GM18868 (cell line): ENCODE results near the gene REN.

Source experiments
- ATAC-seq: cut with Tn5 transposase; IDR thresholded peaks from one replicate; pipeline ENCODE4 v1.9.1; 2021; ENCODE audit warnings: mild to moderate bottlenecking, moderate library complexity; ENCODE audit not compliant: unreplicated experiment

Gene REN

DNA sequence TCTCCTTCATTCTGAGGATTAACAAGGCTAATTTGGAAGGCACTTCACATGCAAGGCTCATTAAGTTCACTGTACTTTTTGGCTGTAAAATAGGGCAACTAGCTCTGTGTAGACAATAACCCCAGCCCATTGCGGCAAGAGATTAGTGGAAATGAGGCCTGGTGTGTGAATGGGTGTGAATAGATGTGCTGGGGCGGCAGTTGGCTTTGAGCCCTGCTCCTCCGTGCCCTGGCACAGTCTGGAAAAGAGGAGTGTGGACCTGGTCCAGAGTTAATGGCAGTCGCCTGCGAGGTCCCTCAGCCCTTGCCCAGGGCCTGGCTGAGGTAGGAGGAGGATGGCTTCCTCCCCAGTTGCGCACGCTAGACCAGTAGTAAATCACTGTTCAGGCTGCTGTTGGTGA is 25.3 kb upstream of the REN start:
- no peak for ATAC-seq

GRCh38 chr1:204190212-204191211 is 24.4 kb upstream of the REN start:
- ATAC-seq: no peak

DNA sequence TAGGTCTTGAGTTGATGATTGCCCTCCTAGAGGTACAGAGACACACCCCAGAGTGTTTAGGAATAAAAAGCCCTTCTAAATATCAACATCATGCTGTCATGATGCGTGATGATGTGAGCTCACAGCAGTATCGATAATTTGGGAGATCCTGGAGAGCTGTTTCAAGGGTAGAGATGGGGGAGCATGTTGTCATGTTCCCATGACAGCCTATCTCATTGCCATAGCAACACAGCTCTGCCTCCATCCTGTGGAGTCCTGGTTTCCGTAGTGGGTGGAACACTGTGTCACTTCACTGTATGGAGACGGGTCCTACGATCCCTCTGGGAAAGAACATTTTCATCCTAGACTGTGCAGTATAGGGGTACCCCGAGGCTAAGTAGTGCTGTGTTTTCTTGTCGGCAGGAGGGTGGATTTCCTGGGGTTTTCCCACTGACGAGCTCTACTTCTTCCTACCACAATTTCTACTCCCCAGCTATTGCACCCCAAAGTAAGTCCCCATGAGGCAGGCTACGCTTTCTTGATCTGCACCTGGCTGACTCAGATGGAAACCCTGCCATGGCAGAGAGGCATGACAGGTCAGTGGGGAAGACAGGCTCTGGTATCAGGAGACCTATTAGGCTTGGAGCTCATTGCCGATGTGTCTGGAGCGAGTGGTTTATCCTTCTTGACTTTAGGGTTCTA is 23.0 kb upstream of the REN start:
- ATAC-seq: peak; percentile 60

DNA sequence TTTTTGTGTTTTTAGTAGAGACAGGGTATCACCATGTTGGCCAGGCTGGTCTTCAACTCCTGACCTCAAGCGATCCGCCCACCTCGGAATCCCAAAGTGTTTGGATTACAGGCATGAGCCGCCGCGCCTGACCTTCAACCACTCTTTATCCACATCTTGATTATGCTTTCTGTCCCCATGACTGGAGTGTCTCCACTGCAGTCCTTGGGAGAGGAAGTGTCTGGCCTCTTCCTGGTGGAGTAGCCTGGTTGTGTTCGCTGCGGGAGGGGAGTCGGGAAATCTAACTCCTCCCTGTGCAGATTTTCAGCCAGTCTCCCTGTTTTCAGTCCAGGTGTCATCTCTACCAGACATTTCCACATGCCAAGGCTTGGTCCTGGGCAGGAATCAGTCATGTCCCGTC is 20.5 kb upstream of the REN start:
- no peak for ATAC-seq

GRCh38 chr1:204181116-204181515 is 15.0 kb upstream of the REN start:
- no peak for ATAC-seq

GRCh38 chr1:204180133-204180532 is 14.0 kb upstream of the REN start:
- no peak for ATAC-seq

DNA sequence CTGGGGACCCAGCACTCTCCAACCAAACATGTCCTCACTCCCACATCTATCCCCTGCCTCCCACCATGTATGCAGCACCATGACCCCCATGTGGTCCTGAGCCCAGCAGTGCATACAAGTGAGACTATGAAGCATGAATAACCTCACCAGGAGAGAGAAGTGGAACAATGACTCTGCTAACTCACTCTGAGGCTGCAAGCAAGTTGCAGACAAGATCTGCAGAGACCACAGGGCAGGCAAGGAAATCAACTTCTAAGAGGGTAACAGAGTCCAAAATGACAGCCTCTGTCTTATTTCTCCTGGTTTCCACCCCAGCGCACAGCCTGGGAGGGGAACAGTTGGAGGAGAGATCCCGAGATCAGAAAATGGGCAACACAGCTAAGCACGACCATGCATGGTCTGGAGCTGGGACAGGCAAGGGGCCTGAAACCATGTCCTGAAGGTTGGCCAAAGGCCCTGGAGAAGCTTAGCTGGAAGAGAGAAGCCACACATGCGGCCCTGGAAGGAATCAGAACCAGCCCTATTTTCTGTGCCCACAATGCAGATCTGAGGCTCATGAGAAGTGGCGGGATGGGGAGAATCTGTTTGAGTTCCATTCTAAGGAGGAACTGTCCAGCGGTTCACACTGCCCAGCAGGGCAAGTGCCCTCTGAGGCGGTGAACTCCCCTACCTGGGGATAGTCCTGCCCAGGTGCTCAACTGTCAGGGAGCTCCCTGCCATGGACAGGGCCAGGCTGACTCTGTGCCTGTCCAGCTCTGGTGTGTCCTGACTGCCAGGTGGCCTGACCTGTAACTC is 12.5 kb upstream of the REN start:
- ATAC-seq: no peak

DNA sequence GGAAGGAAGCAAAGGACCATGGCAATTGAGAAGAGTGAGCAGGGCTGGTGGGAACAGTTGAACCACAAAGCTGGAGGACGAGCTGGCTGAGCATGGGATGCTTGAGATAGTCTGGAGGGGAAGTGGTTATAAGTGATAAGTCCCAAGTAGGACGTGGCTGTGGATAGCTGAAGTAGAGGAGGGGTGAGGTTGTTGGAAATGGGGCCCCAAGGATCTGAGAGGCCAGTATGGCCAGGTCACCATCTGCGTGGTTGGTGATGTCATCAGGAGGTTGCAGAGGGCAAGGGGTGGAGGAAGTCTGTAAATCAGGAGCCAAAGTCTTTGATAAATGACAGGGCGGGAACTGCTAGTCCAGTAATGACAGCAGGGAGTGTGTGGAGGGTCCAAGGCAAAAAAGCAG is 11.0 kb upstream of the REN start:
- no peak for ATAC-seq

DNA sequence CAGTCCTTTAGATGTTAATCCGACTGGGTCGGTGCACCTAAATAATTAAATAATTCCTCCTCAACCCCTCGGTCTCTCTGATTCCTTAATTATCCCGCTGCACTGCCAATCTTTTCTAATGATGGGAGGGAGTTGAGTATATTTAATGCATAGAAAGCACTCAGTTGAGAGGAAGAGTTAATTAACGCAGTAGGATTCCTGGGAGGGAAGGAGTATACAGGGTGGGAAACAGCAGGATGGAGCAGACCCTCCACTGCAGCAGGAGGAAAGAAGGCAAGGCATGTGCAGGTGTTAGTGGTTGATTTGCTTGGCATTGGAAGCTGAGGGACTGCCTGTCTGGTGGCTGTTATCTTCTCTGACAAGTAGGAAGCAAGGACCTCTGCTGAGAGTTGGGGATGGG is 9.9 kb upstream of the REN start:
- ATAC-seq: no peak

DNA sequence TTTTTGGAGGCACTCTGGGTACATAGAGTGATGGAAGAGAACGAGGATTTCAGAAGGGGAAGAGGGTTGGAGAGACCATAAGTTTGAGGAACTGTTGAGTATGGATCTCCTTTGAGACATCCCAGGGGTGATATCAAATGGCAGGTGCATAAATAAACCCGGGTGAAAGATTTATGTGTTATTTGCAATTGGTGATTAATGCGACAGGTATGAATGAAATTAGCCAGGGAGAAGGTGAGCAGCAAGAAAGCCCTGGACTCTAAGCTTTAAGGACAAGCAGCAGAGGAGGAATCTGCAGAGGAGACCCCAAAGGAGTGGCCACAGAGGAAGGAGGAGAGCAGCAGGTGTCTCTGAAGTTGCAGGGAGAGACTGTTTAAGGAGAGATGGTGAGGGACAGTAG is 8.8 kb upstream of the REN start:
- no peak for ATAC-seq

DNA sequence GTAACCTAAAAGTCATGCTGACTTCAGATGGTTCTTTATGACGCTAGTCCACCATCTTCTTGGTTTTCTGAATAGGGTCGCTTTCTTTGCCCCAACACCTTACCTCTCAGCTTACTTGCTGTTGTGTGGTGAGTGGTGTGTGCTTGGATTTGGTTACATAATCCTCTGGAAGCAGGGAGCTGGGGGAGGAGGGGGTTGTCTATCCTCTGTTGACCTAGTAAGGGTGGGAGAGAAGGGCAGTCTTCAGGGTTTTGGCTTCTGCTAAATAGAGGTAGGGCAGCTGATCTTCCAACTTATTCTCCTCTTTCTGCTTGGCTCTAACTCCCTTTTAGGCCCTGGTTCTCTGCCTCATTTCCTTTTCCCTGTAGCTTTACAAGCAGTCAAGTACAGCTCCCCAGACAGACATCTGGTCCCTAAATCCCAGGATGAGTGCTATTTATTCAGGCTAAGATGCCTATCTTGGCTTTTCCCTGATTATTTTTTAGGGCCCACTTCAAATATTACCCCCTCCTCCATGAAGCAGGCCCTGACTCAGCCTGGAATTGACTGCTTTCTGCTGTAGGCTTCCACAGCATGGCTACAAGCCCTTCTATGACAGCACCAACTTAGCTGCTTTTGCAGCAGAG is 6.4 kb upstream of the REN start:
- ATAC-seq: no peak

DNA sequence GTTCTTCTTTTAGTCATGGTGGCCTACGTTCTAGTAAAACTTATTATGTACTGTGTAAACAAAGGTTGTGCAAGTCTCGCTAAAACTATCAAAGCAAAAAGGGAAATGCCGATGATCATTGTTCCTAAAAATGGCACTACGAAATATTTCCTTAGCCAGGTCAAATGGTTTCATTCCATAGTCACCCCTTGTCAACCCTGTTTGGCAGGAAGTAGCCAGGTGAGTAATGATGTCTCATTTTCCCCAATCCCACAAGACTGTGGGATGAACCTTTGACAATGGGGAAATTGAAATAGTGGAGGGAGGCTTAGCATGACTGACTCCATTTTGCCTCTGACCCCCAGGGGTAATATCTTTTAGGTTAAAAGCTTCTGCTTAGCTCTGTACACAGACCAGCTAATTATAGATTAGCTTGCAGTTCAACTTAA is 5.6 kb upstream of the REN start:
- no peak for ATAC-seq

DNA sequence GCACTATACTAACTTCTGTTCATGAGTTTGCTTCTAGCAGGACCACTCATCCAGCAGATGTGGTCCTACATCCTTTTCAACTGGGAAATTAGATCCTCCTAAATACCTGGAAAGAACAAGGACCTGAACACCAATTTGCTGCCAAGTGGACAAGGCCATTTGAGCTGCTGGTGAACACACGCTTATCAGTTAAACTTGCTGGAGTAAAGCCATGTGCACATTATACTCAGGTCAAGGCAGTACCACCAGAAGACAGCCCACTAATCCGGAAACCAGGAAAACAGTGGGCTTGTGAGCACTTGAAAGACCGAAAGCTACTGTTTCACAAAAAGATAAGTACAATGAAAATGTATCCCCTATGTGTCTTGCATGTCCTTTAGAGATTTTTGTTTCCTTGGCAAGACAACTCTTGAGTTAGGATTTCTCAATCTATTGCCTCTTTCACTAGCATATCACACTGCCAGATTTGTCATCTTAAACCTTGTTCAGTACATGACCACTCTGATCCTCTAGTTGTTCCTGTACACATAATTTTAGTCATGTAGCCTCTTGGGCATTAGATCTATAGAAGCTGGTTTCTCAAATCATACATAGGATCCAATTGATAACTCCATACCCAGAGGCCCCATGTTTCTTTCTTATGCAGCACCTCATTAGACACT is 4.5 kb upstream of the REN start:
- no peak for ATAC-seq

DNA sequence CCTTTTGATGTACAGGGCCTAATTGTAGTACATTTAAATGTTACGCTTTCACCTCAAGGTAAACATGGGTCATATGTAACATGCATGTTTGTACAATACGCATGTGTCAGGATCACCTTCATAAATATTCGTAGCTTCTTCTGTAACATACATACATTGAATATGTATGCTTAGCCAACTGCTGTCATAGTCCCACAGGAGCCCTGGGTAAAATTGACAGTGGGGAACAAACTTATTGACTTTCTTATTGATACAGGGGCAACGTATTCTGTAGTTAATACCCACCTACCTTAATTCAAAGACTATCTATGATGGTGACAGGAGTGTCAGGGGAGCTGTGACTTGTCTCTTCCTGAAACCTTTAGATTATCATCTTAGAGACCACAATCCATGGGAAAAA is 3.7 kb upstream of the REN start:
- ATAC-seq: no peak

DNA sequence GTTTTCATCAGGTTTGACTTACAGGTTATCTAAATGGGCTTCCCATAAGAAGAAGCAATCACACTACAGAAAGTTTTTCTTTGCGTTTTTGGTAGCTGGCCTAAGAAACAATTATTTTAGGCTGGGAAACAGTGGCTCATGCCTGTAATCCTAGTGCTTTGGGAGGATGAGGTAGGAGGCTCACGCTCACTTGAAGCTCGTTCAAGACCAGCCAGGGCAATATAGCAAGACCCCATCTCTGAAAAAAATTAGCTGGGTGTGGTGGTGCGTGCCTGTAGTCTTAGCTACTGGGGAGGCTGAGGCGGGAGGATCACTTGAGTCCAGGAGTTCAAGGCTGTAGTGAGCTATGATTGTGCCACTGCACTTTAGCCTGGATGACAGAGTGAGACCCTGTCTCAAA is 1.6 kb upstream of the REN start:
- no peak for ATAC-seq

- ATAC-seq: no peak
Measured at GRCh38 chr1:204162494-204163074, 3.6 kb downstream of the REN start.

DNA sequence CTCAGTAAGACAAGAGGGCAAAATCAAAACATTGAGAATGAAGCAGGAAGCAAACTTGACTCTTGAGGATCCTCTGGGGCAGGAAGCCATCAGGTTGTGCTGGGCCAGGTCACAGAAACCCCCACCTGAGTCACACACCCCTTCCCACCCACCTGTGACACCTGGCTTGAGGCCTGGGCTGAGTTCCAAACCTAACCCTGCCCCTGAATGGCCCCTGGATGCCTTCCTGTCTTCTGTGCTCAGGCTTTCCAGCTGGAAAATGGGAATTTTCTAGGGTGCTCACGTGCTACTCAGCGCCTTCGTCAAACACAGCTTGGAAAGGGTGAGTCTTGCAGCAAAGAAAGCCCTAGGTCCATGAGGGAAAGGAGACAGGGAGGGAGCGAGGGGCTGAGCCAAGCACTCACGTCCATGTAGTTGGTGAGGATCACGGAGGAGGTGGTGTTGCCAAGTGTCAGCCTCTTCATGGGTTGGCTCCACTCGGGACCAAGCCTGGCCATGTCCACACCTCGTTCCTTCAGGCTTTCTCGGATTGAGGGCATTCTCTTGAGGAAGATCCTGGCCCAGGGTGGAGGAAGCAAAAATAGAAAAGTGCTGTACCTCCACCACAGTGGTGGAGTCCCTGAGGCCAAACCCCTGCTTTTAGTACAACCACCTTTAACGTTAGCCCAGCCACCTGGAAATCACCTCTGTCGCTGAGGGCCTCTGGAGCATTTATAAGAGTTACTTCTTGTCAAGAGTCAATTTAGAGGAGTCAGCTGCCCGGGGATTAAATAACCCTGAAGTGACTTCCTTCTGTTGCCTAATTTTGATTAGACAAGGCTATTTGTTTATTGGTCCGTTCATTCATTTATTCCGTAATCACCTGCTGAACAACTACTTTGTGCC is 4.3 kb downstream of the REN start:
- ATAC-seq: no peak

- ATAC-seq: no peak
Measured at GRCh38 chr1:204157962-204158361, 8.2 kb downstream of the REN start.

GRCh38 chr1:204155881-204156280 is 10.3 kb downstream of the REN start:
- no peak for ATAC-seq
